T-helper 2 cell treated with Interferon-gamma antibody and Interleukin-4, amounts not matched to agents 100 ng/mL and 5 ng/mL, for 36 hours (primary cell): ENCODE measurements around the gene THRSP. TPM values are rescaled to one million over a fixed set of nuclear protein-coding genes. Genes with fewer than 3 reads are reported as not detected.
"Not testable (repeated sequence)": the region's sequence is repeated elsewhere in the genome, so short reads cannot be mapped to it uniquely, and the experiment has no call there.

Source experiments
- intact Hi-C: fragments of 100-400 bp; cut with micrococcal nuclease; formaldehyde crosslinking; loops from one replicate; pipeline ENCODE4 v1.15.1; 2023
- total RNA-seq: library from RNA; stranded (reverse); gene quantifications from 2 replicates; pipeline ENCODE4 v1.2.3, GENCODE V29; 2022

The THRSP gene
- total RNA-seq, 1 donor from 2014 or later, result not detected

- intact Hi-C loops, result not testable (repeated sequence)
These were observed 22.9 kb downstream of the THRSP start for GRCh38 chr11:78086521-78087074.

- intact Hi-C loops, result no loop called here
These were observed 30.6 kb downstream of the THRSP start for GRCh38 chr11:78094250-78094649.

GRCh38 chr11:78097666-78098385, 34.2 kb downstream of the THRSP start:
- intact Hi-C loops, result no loop called here

- intact Hi-C loops, result no loop called here
These were observed 36.0 kb downstream of the THRSP start for GRCh38 chr11:78099666-78100065.

GRCh38 chr11:78100261-78100660, 36.6 kb downstream of the THRSP start:
- intact Hi-C loops, result no loop called here

GRCh38 chr11:78100676-78101472, 37.2 kb downstream of the THRSP start:
- intact Hi-C loops, result no loop called here

GRCh38 chr11:78109081-78110015, 45.7 kb downstream of the THRSP start:
- intact Hi-C loops, result no loop called here

- intact Hi-C loops, result no loop called here
These were observed 46.7 kb downstream of the THRSP start for GRCh38 chr11:78110351-78110750.

GRCh38 chr11:78110830-78111229, 47.2 kb downstream of the THRSP start:
- intact Hi-C loops, result no loop called here

- intact Hi-C loops, result no loop called here
These were observed 47.6 kb downstream of the THRSP start for GRCh38 chr11:78111298-78111697.

GRCh38 chr11:78112582-78113275, 49.1 kb downstream of the THRSP start:
- intact Hi-C loops, result no loop called here

Other genes with a start within 250 kb of the THRSP start
- 47.1 and 55.6 TPM in 2 replicates for gene RSF1, start 243.1 kb upstream of the THRSP start, total RNA-seq
- 6.1 and 7.0 TPM in 2 replicates for gene AAMDC, start 242.7 kb upstream of the THRSP start, total RNA-seq
- gene INTS4, start 69.2 kb upstream of the THRSP start, total RNA-seq, result 56.4 and 57.1 TPM in 2 replicates
- gene KCTD14, start 40.6 kb upstream of the THRSP start, total RNA-seq, result 0.39 and 0.45 TPM in 2 replicates
- gene NDUFC2, start 16.0 kb downstream of the THRSP start, total RNA-seq, result 198 and 207 TPM in 2 replicates
- gene ALG8, start 75.8 kb downstream of the THRSP start, total RNA-seq, result 65.2 and 66.7 TPM in 2 replicates
- 10.6 and 11.3 TPM in 2 replicates for gene KCTD21, start 124.8 kb downstream of the THRSP start, total RNA-seq
- 13.8 and 14.6 TPM in 2 replicates for gene USP35, start 125.1 kb downstream of the THRSP start, total RNA-seq